ENCODE measurements around the gene PTK6. TPM values are rescaled to one million over a fixed set of nuclear protein-coding genes. Genes with fewer than 3 reads are reported as not detected.

PTK6 gene
- total RNA-seq, 2 experiments from 2014 or later, result 0.19 to 0.22 TPM

GRCh38 chr20:63544241-63544957 lies 7.2 kb upstream of the PTK6 start:
- H3K27ac ChIP-seq (ENCODE audit: low read depth in 1 of 2, low read length in 2 of 2), result no peak overlapping the region
- H3K4me3 ChIP-seq (ENCODE audit: low read length), result no peak overlapping the region
- TF ChIP-seq CTCF (IDR thresholded peaks at IDR 0.05), result no peak
- peaks cover 11% of the 10 kb centered on the region for H3K4me1 ChIP-seq (ENCODE audit: insufficient read depth, low read length)
- Mint-ChIP-seq H3K27ac (no peak overlapping the region), H3K36me3 (ENCODE audit: low read depth) (no peaks in the 10 kb centered on the region), H3K27me3 (no peaks in the 10 kb centered on the region), H3K4me1 (ENCODE audit: low read depth) (no peaks in the 10 kb centered on the region), H3K9me3 (no peaks in the 10 kb centered on the region), H3K4me3 (no peak overlapping the region)
- ChIA-PET POLR2A (interaction anchor here (0.6 to 1.6 kb wide), 2 partner anchors 75 to 83 kb away, joined by 3 read pairs; partner anchors contain the start of gene GMEB2), CTCF (no interaction called here)
- H3K27me3 ChIP-seq (ENCODE audit: control insufficient read depth in 1 of 2, insufficient read depth in 2 of 2, low read length in 2 of 2), result peaks cover 3 to 5% of the 10 kb centered on the region in 2 experiments
- no peaks in the 10 kb centered on the region for H3K9me3 ChIP-seq (ENCODE audit: control insufficient read depth in 1 of 2, insufficient read depth in 1 of 2, low read length in 2 of 2)
- intact Hi-C loops (cut with DNase I, micrococcal nuclease), result no loop called here
- DNase-seq (no peak), ATAC-seq (ENCODE audit: poor library complexity) (no peak)
- no peaks in the 10 kb centered on the region for H3K36me3 ChIP-seq (ENCODE audit: insufficient read depth, low read length)

GRCh38 chr20:63543733-63544132 lies 6.6 kb upstream of the PTK6 start:
- DNase-seq (no peak), ATAC-seq (ENCODE audit: poor library complexity) (no peak)
- Mint-ChIP-seq H3K9me3 (no peaks in the 10 kb centered on the region), H3K27ac (no peak overlapping the region), H3K4me1 (ENCODE audit: low read depth) (no peaks in the 10 kb centered on the region), H3K4me3 (no peak overlapping the region), H3K27me3 (no peaks in the 10 kb centered on the region), H3K36me3 (ENCODE audit: low read depth) (no peaks in the 10 kb centered on the region)
- Histone ChIP-seq H3K27me3 (ENCODE audit: control insufficient read depth in 1 of 2, insufficient read depth in 2 of 2, low read length in 2 of 2) (peaks cover 2 to 4% of the 10 kb centered on the region in 2 experiments), H3K4me3 (ENCODE audit: low read length) (no peak overlapping the region), H3K9me3 (ENCODE audit: control insufficient read depth in 1 of 2, insufficient read depth in 1 of 2, low read length in 2 of 2) (no peaks in the 10 kb centered on the region), H3K27ac (ENCODE audit: low read depth in 1 of 2, low read length in 2 of 2) (no peak overlapping the region), H3K4me1 (ENCODE audit: insufficient read depth, low read length) (peaks cover 14% of the 10 kb centered on the region), H3K36me3 (ENCODE audit: insufficient read depth, low read length) (no peaks in the 10 kb centered on the region)
- POLR2A ChIA-PET, result interaction anchor here (1.0 kb wide), 1 partner anchor 22 kb away, joined by 3 read pairs; no protein-coding TSS in a partner anchor
- no peak for TF ChIP-seq CTCF (IDR thresholded peaks at IDR 0.05)
- CTCF ChIA-PET, result no interaction called here
- intact Hi-C loops (cut with DNase I, micrococcal nuclease), result no loop called here

- H3K36me3 Mint-ChIP-seq (ENCODE audit: low read depth), result no peaks in the 10 kb centered on the region
- ChIA-PET POLR2A (interaction anchor here (1.0 kb wide), 1 partner anchor 22 kb away, joined by 3 read pairs; no protein-coding TSS in a partner anchor), CTCF (no interaction called here)
- no peak for DNase-seq
- no peak overlapping the region for H3K27ac ChIP-seq (ENCODE audit: low read depth in 1 of 2, low read length in 2 of 2)
- H3K27me3 Mint-ChIP-seq, result no peaks in the 10 kb centered on the region
- no peak overlapping the region for H3K4me3 Mint-ChIP-seq
- intact Hi-C loops (cut with DNase I, micrococcal nuclease), result no loop called here
- no peaks in the 10 kb centered on the region for H3K27me3 ChIP-seq (ENCODE audit: control insufficient read depth in 1 of 2, insufficient read depth in 2 of 2, low read length in 2 of 2)
- H3K36me3 ChIP-seq (ENCODE audit: insufficient read depth, low read length), result no peaks in the 10 kb centered on the region
- H3K9me3 ChIP-seq (ENCODE audit: control insufficient read depth in 1 of 2, insufficient read depth in 1 of 2, low read length in 2 of 2), result no peaks in the 10 kb centered on the region
- no peaks in the 10 kb centered on the region for H3K9me3 Mint-ChIP-seq
- peaks cover 18% of the 10 kb centered on the region for H3K4me1 ChIP-seq (ENCODE audit: insufficient read depth, low read length)
- TF ChIP-seq CTCF (IDR thresholded peaks at IDR 0.05), result no peak
- no peak overlapping the region for H3K27ac Mint-ChIP-seq
- ATAC-seq (ENCODE audit: poor library complexity), result no peak
- H3K4me3 ChIP-seq (ENCODE audit: low read length), result no peak overlapping the region
- H3K4me1 Mint-ChIP-seq (ENCODE audit: low read depth), result peaks cover under 1% of the 10 kb centered on the region
Measured at GRCh38 chr20:63543131-63543530, 6.0 kb upstream of the PTK6 start.

Data from CD4-positive, alpha-beta T cell (primary cell).